Islet of Langerhans (tissue), 1 donor: Measurements from ENCODE around the gene GNAS-AS1.

ENCODE experiments used
- FAIRE-seq: peaks from one replicate; lab custom pipeline; 2011; peaks lifted over from hg19 to GRCh38; lab: Jason Lieb, UNC

Gene GNAS-AS1

DNA sequence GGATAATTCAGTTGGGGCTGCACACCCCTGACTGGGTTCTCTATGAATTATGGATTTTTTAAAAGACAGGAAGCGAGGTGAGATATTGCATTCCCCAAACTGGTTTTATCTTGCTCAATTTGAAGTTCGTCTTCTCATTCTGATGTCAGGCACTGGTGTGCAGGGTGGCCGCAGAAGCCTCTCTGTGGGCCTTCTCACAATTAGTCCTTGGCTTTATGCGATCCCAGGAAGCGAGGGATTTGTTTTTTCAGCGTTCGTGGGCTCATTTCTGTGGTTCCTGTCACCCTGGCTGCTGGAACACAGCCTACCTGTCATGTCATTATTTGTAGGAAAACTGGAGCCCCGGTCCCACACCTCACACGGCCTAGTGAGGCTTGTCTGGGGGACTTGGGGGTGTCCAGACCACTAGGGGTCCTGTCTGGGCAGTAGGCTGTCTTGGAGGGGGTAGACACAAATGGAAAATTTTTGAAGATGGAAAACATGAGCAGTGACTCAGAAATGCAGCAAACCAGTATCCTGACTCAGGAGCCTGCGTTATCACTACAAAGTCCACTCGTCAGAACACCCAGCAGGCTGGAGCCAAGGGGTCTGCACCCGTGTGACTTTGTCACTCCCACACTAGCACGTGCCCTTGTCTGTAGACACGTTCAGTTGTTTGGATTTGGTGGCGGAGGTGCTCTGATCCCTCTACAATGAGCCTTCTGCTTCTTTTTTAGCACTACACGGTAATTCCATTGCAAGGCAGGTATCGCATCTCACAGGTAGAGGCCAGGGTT lies 42.2 kb downstream of the GNAS-AS1 start:
- FAIRE-seq = no peak

- FAIRE-seq = no peak
Measured at GRCh38 chr20:58807801-58808200, 42.9 kb downstream of the GNAS-AS1 start.

- FAIRE-seq = no peak
Measured at GRCh38 chr20:58803533-58803932, 47.2 kb downstream of the GNAS-AS1 start.

- no peak for FAIRE-seq
Measured at GRCh38 chr20:58802061-58802460, 48.6 kb downstream of the GNAS-AS1 start.

GRCh38 chr20:58800134-58800871 lies 50.4 kb downstream of the GNAS-AS1 start:
- FAIRE-seq = no peak

DNA sequence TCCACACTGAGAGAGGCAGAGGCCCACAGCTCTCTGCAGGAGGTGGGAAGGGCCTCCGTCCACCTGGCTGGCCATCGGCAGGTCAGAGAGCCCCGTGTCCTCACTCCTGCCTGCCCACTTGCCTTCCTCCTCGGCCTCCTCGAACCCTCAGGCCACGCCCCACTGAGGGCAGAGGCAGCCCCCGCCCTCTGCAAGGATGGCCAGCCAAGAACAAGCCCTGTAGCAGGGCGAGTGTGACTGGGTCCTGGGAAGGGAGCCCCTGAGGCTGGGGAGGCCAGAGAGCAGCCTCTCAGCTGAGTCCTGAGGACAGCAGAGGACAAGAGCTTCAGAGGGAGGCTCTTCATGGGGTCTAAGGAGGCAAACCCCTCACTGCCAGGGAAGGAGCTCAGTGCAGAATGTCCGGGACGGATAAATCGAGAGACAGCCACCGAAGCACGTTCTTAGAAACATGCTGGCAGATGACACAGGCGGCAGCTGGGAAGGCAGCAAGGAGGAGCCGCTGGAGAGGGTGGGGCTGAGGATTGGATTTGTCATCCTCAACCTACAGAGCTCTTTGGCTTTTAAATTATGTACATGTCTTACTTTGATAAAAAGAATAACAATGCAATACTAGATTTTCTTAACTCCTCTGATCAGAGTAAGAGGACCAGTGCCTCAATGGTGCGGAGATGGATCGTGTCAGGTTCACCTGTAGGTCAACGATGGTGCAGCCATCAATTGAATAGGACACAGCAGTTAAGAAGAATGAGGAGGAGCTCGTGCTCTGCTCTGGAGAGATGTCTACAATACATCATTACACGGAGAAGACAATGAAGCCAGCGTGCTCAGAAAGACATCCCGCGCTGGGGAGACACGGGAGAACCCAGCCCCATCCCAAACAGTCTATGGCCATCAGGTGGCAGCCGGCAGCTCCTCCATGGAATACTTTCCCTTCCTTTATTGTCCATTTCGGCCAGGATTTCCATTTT lies 53.0 kb downstream of the GNAS-AS1 start:
- FAIRE-seq = no peak

- no peak for FAIRE-seq
Measured at GRCh38 chr20:58795923-58796245, 54.8 kb downstream of the GNAS-AS1 start.

DNA sequence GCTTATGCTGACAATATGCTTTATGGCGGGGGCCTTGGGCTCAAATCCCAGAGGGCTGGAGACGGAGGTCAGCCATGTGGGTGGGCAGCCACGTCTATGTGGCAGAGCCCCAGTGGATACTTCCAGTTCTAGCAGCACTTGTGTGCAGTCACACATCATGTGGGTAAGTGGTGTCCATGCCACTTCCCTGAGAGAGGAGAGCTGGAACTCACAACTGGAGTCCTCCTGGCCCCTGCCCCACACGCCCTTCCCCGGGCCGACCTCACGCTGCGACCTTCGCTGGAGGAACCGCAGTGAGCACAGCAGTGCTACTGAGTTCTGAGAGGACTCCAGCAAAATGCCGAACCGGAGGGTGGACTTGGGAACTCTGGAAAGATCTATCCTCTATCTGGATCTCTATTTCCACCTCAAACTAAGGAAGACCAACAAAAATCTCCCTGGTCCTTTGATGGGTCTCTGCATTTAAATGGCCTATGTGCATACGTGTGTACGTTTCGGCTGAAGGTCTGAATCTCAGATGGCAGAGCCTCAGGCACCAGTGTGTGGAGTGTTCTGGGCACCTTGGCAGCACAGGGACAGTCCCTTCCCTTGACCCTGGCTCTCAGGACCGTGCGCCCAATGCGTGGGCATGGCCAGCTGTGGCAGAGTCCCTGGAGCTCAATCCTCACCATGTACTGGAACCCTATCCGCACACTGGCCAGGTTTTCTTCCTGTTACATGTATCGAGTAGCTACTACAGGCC lies 55.4 kb downstream of the GNAS-AS1 start:
- no peak for FAIRE-seq

DNA sequence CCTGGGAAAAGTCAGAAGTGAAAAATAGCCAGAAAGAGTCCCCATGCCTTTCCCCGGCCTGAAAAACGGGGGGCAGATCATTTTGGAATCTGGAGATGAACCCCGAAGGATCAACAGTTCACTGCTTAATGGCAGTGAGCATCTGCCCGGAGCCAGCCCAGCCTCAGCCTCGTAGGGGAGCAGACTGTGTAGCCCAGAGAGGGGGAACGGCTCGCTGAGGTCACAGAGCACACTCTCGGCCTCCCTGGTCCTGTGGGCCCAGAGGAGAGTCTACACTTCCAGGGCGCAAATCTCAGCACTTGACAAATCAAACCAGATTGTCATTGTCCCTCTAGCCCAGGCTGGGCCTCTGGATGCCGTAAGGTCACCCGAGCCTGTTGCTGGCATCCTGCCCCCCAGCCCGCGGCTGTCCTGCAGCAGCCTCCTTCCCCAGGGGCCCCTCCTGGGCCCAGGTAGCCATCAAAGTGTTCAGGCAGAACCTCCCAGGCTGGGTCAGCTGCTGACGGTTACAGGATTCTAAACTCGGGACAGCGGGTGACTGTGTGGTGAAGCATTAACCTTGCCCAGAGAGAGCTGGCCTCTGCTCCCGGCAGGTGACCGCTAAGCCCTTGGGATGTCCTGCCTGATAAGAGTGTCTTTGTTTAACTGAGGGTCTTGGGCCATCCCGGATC lies 56.1 kb downstream of the GNAS-AS1 start:
- FAIRE-seq = no peak

- FAIRE-seq = no peak
Measured at GRCh38 chr20:58793512-58794420, 56.9 kb downstream of the GNAS-AS1 start.

- FAIRE-seq = no peak
Measured at GRCh38 chr20:58792426-58792825, 58.3 kb downstream of the GNAS-AS1 start.

- no peak for FAIRE-seq
Measured at GRCh38 chr20:58791286-58791685, 59.4 kb downstream of the GNAS-AS1 start.

DNA sequence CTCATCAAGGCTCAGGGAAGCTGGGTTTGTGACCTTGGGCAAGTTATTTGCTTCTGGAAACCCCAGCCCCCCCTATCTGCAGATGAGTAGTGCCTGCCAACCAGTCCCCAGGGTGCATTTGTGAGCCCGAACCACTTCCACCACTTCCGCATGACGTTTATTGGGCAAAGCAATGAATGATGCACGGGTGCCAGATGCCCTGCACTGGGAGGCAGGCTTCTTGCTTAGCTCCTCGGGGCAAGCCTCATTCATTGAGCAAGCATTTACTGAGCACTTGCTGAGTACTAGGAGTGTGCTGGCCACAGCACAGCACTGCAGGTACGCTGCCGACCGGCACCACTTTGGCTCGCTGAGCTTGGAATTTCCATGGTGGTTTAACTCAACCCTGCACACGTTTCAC lies 60.2 kb downstream of the GNAS-AS1 start:
- FAIRE-seq = no peak

GRCh38 chr20:58788896-58789544 lies 61.7 kb downstream of the GNAS-AS1 start:
- no peak for FAIRE-seq

- no peak for FAIRE-seq
Measured at GRCh38 chr20:58787211-58788005, 63.3 kb downstream of the GNAS-AS1 start.

DNA sequence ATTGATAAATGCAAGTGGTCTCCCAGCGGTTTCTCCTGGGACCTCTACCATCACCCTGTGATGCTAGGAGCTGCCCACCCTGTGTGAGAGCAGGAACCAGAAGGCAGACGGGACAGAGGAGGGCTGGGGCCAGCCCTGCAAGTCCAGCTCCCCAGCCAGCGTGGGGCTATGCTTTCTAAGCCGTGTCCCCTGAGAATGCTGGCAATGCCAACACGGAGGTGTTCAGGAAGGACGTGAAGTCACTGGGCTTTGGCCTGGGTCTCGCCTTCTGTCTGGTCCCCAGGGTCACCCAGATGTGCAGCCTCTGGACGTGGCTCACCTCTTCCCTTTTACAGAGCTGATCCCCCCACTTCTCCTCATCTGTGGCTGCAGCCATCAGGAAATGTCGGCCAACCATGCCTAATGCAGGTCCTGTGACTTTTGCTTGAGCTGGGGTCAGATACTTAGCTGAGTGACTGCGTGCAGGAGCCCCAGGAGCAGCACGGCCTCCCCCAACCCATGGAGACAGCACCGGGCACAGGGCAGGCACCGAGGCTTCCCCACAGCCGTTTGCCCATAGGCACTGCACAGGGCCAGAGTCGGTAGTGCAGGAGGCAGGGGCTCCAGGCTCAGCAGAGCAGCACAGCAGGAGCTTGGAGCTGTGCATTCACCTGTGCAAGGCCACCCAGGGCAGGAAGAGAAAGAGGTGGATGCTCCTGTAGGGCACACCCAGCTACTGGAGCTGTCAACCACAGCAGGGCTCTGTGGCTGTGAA lies 66.2 kb downstream of the GNAS-AS1 start:
- FAIRE-seq = no peak

GRCh38 chr20:58783511-58784011 lies 67.1 kb downstream of the GNAS-AS1 start:
- FAIRE-seq = no peak

DNA sequence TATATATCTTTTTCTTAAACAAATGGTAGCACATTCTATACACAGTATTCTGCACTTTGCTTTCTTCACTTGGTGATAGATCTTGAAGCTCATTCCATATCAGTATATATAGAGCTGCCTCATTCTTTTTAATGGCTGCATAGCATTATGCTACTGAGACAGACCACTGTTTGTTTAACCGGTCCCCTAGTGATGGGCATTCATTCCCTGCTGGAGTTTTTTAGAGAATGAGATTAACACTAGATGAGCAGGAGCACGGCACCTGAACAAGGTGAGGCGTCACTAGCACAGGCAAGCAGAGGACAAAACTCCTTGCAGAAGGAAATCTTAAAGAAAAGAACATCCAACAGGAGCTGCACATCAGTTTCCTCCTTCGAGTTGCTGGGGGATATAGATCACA lies 69.6 kb downstream of the GNAS-AS1 start:
- FAIRE-seq = no peak
